ENCODE results near the gene NUDCD2.
"Not testable (repeated sequence)": the region's sequence is repeated elsewhere in the genome, so short reads cannot be mapped to it uniquely, and the experiment has no call there.

The NUDCD2 gene

DNA sequence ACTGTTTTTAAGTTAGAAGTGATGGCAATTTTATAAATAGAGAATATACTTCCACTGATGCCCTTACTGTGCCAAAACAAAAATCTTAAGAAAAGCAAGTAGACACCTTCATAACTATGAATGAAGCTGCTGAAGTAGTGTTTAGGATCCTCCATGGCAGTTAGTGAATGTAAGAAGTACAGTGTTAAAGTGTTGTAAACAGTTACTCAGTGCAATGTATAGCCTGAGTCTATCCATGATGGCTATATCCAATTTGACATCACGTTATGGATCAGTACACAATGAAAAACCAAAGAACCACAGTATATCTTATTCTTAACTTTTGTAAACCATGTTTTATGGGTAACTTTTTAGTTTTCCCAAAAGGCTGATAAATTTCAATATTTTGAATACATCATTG is 15.4 kb downstream of the NUDCD2 start:
- Histone ChIP-seq H3K4me2 (ENCODE audit: low read length) (no peak overlapping the region), H3K36me3 (ENCODE audit: insufficient read depth, low read length) (peaks cover 85% of the 10 kb centered on the region), H3K27me3 (ENCODE audit: control insufficient read depth, insufficient read depth, low read length) (no peaks in the 10 kb centered on the region), H3K9ac (ENCODE audit: low read depth, low read length) (no peak overlapping the region), H3K9me3 (replicated peaks; ENCODE audit: low read length) (no peaks in the 10 kb centered on the region), H3K4me1 (ENCODE audit: control insufficient read depth, insufficient read depth, low read length) (peaks cover 6% of the 10 kb centered on the region), H3K4me3 (ENCODE audit: low read length) (no peak overlapping the region)

DNA sequence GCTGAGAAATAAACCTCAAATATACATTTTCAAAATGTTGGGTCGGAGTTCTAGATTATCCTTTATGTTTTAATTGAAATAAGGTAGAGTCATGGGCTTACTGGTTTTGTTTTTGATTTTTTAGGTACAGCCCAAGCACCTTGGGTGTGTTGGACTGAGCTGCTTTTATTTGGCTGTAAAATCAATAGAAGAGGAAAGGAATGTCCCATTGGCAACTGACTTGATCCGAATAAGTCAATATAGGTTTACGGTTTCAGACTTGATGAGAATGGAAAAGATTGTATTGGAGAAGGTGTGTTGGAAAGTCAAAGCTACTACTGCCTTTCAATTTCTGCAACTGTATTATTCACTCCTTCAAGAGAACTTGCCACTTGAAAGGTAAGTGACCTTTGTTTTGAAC is 18.9 kb downstream of the NUDCD2 start:
- Histone ChIP-seq H3K4me3 (ENCODE audit: low read length) (no peak overlapping the region), H3K27me3 (ENCODE audit: control insufficient read depth, insufficient read depth, low read length) (no peaks in the 10 kb centered on the region), H3K9ac (ENCODE audit: low read depth, low read length) (no peak overlapping the region), H3K4me2 (ENCODE audit: low read length) (peak overlapping the region; percentile 87), H3K36me3 (ENCODE audit: insufficient read depth, low read length) (peaks cover 57% of the 10 kb centered on the region), H3K9me3 (replicated peaks; ENCODE audit: low read length) (no peaks in the 10 kb centered on the region), H3K4me1 (ENCODE audit: control insufficient read depth, insufficient read depth, low read length) (peaks cover 20% of the 10 kb centered on the region)

DNA sequence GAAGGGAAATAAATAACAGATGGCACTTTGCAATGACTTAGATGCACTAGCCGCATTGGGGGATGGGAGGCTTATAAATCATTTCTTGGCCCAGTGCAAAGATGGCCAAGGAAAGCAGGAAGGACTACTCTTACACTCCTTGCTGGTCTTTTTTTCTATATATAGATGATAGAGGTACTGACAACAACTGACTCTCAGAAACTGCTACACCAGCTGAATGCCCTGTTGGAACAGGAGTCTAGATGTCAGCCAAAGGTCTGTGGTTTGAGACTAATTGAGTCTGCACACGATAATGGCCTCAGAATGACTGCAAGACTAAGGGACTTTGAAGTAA is 20.8 kb downstream of the NUDCD2 start:
- H3K4me3 ChIP-seq (ENCODE audit: low read length), result peak overlapping the region; percentile 95

DNA sequence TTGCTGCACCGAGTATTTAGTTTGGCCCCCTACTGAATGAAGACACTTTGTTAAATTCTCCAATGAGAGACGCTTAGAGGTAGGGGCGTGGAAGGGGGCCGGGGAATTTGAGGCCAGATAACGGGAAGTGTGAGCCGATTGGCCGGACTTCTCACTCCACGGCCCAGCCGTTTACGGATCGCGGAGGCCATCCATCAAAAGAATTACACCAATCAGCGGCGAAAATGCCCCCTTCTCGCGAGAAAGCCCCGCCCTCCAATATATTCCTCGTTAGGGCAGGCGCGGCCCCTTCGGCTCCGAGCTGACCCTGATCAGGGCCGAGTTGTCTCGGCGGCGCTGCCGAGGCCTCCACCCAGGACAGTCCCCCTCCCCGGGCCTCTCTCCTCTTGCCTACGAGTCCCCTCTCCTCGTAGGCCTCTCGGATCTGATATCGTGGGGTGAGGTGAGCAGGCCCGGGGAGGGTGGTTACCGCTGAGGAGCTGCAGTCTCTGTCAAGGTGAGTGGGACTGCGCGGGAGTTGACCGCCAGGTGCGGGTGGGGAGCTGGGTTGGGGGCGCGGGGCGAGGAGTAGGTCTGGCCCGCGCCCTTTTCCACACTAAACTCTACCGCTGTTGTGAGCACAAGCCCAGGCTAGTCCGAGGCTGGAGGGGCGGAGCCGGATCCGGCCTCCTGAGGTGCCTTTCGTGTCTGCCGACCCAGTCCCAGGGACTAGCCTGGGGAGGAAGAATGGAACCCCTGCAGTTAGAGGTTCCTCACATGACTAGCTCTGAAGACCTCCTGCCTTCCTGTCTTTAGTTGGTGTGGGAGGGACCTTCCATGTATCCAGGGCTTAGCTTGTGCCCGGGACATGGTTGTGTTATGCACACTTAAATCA is 22.4 kb downstream of the NUDCD2 start, which contains the start of gene CCNG1:
TSS of gene CCNG1 (plus strand) at position 287 of the 874 bp plus-strand sequence. CDS start 1,662 bp downstream, outside the sequence.
- Histone ChIP-seq H3K4me2 (ENCODE audit: low read length) (peak within 1 kb of the TSS; percentile 87), H3K4me1 (ENCODE audit: control insufficient read depth, insufficient read depth, low read length) (peaks cover 20% of the 10 kb centered on the region), H3K9ac (ENCODE audit: low read depth, low read length) (peak within 1 kb of the TSS; percentile 97), H3K27me3 (ENCODE audit: control insufficient read depth, insufficient read depth, low read length) (peaks cover 9% of the 10 kb centered on the region), H3K4me3 (ENCODE audit: low read length) (peak within 1 kb of the TSS; percentile 95), H3K9me3 (replicated peaks; ENCODE audit: low read length) (no peaks in the 10 kb centered on the region), H3K36me3 (ENCODE audit: insufficient read depth, low read length) (peaks cover 27% of the 10 kb centered on the region)

More for the DNA sequence above, 20.8 kb downstream of the NUDCD2 start:
- H3K36me3 ChIP-seq (ENCODE audit: insufficient read depth, low read length), result peaks cover 39% of the 10 kb centered on the region
- peaks cover 6% of the 10 kb centered on the region for H3K27me3 ChIP-seq (ENCODE audit: control insufficient read depth, insufficient read depth, low read length)
- H3K9me3 ChIP-seq (replicated peaks; ENCODE audit: low read length), result no peaks in the 10 kb centered on the region
- H3K4me1 ChIP-seq (ENCODE audit: control insufficient read depth, insufficient read depth, low read length), result peaks cover 20% of the 10 kb centered on the region
- H3K4me2 ChIP-seq (ENCODE audit: low read length), result peak overlapping the region; percentile 87
- H3K9ac ChIP-seq (ENCODE audit: low read depth, low read length), result no peak overlapping the region

DNA sequence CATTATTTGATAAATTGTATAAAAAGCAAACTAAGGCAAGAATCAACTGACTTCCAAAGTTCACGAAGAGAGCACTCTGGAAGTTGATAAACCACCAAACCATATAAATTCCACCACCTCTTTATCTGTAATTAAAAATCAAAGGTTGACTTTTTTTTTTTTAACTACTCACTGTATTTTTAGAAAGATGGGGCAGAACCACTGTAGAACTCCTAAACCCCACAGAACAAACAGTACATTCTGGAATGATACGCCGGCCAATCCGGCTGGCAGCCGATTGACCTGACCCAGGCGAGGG is 22.9 kb downstream of the NUDCD2 start:
- H3K9me3 ChIP-seq (replicated peaks; ENCODE audit: low read length), result no peaks in the 10 kb centered on the region
- peak overlapping the region; percentile 56 for H3K9ac ChIP-seq (ENCODE audit: low read depth, low read length)
- H3K4me2 ChIP-seq (ENCODE audit: low read length), result peak overlapping the region; percentile 83
- peaks cover 20% of the 10 kb centered on the region for H3K4me1 ChIP-seq (ENCODE audit: control insufficient read depth, insufficient read depth, low read length)
- H3K27me3 ChIP-seq (ENCODE audit: control insufficient read depth, insufficient read depth, low read length), result peaks cover 14% of the 10 kb centered on the region
- H3K4me3 ChIP-seq (ENCODE audit: low read length), result peak overlapping the region; percentile 95
- H3K36me3 ChIP-seq (ENCODE audit: insufficient read depth, low read length), result peaks cover 21% of the 10 kb centered on the region

DNA sequence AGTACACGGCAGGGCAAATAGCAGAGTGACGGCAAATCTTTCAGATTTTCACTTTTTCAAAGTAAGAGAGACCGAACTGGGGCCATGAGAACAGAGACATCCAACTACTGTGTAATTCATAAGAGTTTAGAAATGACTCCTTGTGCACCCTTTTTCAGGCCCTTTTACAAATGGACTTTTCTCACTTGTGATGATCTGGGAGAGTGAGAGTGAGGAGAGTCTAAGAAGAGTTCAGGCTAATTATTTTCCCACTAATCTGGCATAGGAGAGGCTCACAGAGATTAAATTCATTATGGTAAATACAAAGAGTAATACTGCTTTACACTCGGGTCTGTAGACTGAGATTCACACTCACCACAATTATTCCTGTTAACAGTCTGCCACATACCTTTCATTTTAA is 23.4 kb downstream of the NUDCD2 start:
- no peaks in the 10 kb centered on the region for H3K9me3 ChIP-seq (replicated peaks; ENCODE audit: low read length)
- H3K4me1 ChIP-seq (ENCODE audit: control insufficient read depth, insufficient read depth, low read length), result peaks cover 20% of the 10 kb centered on the region
- peak overlapping the region; percentile 83 for H3K4me2 ChIP-seq (ENCODE audit: low read length)
- H3K9ac ChIP-seq (ENCODE audit: low read depth, low read length), result peak overlapping the region; percentile 56
- peaks cover 16% of the 10 kb centered on the region for H3K36me3 ChIP-seq (ENCODE audit: insufficient read depth, low read length)
- peaks cover 19% of the 10 kb centered on the region for H3K27me3 ChIP-seq (ENCODE audit: control insufficient read depth, insufficient read depth, low read length)
- peak overlapping the region; percentile 95 for H3K4me3 ChIP-seq (ENCODE audit: low read length)

DNA sequence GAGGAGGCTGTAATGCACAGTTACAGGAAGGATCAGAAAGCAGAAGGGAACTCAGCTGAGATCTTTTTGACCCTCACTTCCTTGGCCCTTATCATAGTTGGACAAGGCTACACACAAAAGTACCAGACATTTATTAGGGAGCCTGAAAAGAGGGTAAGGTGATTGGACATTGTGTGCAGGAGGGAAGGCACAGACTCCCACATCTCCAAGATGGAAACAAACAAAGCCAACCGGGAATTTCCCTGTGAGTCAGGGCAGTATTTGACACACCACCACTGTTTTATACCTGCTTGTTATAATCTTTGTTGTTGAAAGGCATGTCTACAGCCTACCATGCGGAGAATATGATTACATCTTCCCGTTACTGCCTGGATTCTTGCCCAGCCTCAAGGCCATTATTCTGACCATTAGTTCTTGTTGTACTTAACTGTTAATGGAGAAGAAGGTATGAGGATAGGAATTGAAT is 25.5 kb downstream of the NUDCD2 start:
- H3K36me3 ChIP-seq (ENCODE audit: insufficient read depth, low read length), result no peaks in the 10 kb centered on the region
- no peak overlapping the region for H3K4me3 ChIP-seq (ENCODE audit: low read length)
- H3K9ac ChIP-seq (ENCODE audit: low read depth, low read length), result no peak overlapping the region
- H3K4me2 ChIP-seq (ENCODE audit: low read length), result no peak overlapping the region
- H3K9me3 ChIP-seq (replicated peaks; ENCODE audit: low read length), result no peaks in the 10 kb centered on the region
- peaks cover 14% of the 10 kb centered on the region for H3K4me1 ChIP-seq (ENCODE audit: control insufficient read depth, insufficient read depth, low read length)
- peaks cover 23% of the 10 kb centered on the region for H3K27me3 ChIP-seq (ENCODE audit: control insufficient read depth, insufficient read depth, low read length)

DNA sequence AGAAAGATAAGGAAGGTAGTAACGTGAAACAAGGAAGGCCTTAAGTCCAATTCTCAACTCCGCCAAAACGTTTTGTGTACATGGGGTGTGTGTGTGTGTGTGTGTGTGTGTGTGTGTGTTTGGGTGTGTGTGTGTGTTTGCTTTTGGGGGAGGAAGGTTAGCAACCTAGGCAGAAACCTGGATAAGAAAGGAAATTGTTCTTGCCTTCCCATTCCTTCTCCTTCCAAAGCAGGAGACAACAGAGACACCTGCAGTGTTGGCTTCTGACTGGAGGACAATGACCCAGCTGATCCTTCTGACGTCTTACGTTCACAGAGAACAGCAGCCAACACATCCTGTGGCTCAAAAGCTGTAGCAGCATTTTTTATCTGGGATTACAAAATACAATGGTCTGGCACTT is 26.6 kb downstream of the NUDCD2 start:
- H3K27me3 ChIP-seq (ENCODE audit: control insufficient read depth, insufficient read depth, low read length), result peaks cover 23% of the 10 kb centered on the region
- H3K4me3 ChIP-seq (ENCODE audit: low read length), result no peak overlapping the region
- H3K9ac ChIP-seq (ENCODE audit: low read depth, low read length), result no peak overlapping the region
- no peak overlapping the region for H3K4me2 ChIP-seq (ENCODE audit: low read length)
- H3K36me3 ChIP-seq (ENCODE audit: insufficient read depth, low read length), result no peaks in the 10 kb centered on the region
- no peaks in the 10 kb centered on the region for H3K9me3 ChIP-seq (replicated peaks; ENCODE audit: low read length)
- H3K4me1 ChIP-seq (ENCODE audit: control insufficient read depth, insufficient read depth, low read length), result peaks cover 2% of the 10 kb centered on the region

DNA sequence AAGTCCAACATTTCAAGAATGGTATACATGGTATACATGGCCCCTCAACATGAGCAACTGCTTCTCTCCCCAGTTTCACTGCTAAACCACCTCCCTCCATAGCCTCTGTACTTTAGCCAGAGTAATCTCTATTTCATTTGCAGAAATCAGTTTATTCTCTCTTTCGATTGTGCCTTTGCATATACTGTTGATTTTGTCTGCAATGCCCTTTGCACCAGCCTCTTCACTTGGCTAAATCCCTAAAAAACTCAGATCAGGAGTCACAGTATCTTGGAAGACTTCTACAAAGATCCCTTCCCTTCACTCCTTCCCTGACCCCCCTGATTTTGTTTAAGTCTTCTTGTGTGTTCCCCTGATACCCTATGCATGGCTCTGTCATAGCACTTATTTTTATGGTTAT is 27.4 kb downstream of the NUDCD2 start:
- Histone ChIP-seq H3K4me3 (ENCODE audit: low read length) (no peak overlapping the region), H3K27me3 (ENCODE audit: control insufficient read depth, insufficient read depth, low read length) (peaks cover 23% of the 10 kb centered on the region), H3K9me3 (replicated peaks; ENCODE audit: low read length) (no peaks in the 10 kb centered on the region), H3K4me1 (ENCODE audit: control insufficient read depth, insufficient read depth, low read length) (no peaks in the 10 kb centered on the region), H3K36me3 (ENCODE audit: insufficient read depth, low read length) (no peaks in the 10 kb centered on the region), H3K9ac (ENCODE audit: low read depth, low read length) (no peak overlapping the region), H3K4me2 (ENCODE audit: low read length) (no peak overlapping the region)

DNA sequence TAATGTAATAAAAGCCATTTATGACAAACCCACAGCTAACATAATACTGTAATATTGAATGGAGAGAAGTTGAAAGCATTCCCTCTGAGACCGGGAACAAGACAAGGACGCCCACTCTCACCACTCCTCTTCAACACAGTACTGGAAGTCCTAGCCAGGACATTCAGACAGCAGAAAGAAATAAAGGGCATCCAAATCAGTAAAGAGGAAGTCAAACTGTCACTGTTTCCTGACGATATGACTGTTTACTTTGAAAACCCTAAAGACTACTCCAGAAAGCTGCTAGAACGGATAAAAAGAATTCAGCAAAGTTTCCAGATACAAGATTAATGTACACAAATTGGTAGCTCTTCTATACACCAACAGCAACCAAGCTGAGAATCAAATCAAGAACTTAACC is 33.8 kb downstream of the NUDCD2 start:
- H3K9ac ChIP-seq (ENCODE audit: low read depth, low read length); H3K4me2 ChIP-seq (ENCODE audit: low read length); H3K36me3 ChIP-seq (ENCODE audit: insufficient read depth, low read length); H3K4me1 ChIP-seq (ENCODE audit: control insufficient read depth, insufficient read depth, low read length); H3K4me3 ChIP-seq (ENCODE audit: low read length); H3K27me3 ChIP-seq (ENCODE audit: control insufficient read depth, insufficient read depth, low read length); H3K9me3 ChIP-seq (replicated peaks; ENCODE audit: low read length): not testable (repeated sequence)

DNA sequence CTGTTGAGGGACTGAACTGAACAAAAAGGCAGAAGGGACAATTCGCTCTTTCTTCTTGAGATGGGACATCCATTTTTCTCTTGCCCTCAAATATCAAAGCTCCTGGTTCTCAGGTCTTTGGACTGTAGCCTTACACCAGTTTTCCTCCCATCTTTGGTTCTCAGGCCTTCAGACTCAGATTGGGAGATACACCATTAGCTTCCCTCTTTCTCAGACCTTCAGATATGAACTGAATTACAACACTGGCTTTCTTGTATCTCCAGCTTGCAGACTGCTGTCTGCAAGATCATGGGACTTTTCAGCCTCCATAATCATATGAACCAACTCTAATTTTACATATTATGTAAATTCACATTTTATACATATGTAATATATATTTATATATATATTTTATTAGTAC is 35.1 kb downstream of the NUDCD2 start:
- Histone ChIP-seq H3K9ac (ENCODE audit: low read depth, low read length) (no peak overlapping the region), H3K4me2 (ENCODE audit: low read length) (no peak overlapping the region), H3K4me1 (ENCODE audit: control insufficient read depth, insufficient read depth, low read length) (no peaks in the 10 kb centered on the region), H3K9me3 (replicated peaks; ENCODE audit: low read length) (no peaks in the 10 kb centered on the region), H3K4me3 (ENCODE audit: low read length) (no peak overlapping the region), H3K36me3 (ENCODE audit: insufficient read depth, low read length) (no peaks in the 10 kb centered on the region), H3K27me3 (ENCODE audit: control insufficient read depth, insufficient read depth, low read length) (no peaks in the 10 kb centered on the region)

DNA sequence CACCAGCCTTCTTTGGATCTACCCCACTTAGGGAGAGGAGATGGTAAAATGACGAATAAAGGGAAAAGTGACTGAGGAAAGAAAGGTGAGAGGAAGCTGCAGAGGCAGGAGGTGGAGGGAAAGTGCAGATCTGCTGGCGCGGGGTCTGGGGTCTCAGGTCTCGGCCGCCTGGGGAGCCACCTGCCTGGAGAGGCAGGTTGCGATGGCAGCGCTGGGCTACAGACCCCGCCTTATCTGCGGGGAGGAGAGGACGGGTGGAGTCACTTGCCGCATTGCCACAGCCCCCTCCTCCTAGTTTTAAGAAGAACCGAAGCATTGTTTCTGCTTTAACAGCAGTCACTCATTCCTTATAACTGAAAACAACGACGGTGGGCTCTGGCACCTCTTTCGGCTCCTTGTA is 44.2 kb downstream of the NUDCD2 start:
- not testable (repeated sequence) for H3K9me3 ChIP-seq (replicated peaks; ENCODE audit: low read length); H3K4me3 ChIP-seq (ENCODE audit: low read length); H3K4me1 ChIP-seq (ENCODE audit: control insufficient read depth, insufficient read depth, low read length); H3K4me2 ChIP-seq (ENCODE audit: low read length); H3K9ac ChIP-seq (ENCODE audit: low read depth, low read length); H3K36me3 ChIP-seq (ENCODE audit: insufficient read depth, low read length)
- peaks cover 18% of the 10 kb centered on the region for H3K27me3 ChIP-seq (ENCODE audit: control insufficient read depth, insufficient read depth, low read length)
